Calu3 (cell line): ENCODE results near the gene PEX19. TPM values are rescaled to one million over a fixed set of nuclear protein-coding genes. Genes with fewer than 3 reads are reported as not detected.

Source experiments
- BruUV-seq: library from RNA; stranded (reverse); fragments of 400-500 nt; replicated peaks from 2 replicates; lab custom pipeline; 2021; lab: Mats Ljungman, UMichigan
- CTCF ChIA-PET: fragments of 300-600 bp; sonication (Branson Sonifier 250); formaldehyde crosslinking; loops from one replicate; lab custom pipeline; 2022; ENCODE audit warnings: antibody characterized with exemption; lab: Charles Lee
- DNase-seq: peaks from one replicate; pipeline ENCODE4 v3.0.0; 2022
- H3K27ac Mint-ChIP-seq: one replicate; pipeline ENCODE4 v1.8.0; 2022; ENCODE audit warnings: mixed read lengths; ENCODE audit not compliant: unreplicated experiment
- H3K27me3 Mint-ChIP-seq: one replicate; pipeline ENCODE4 v1.8.0; 2022; ENCODE audit warnings: mixed read lengths; ENCODE audit not compliant: unreplicated experiment
- H3K36me3 Mint-ChIP-seq: one replicate; pipeline ENCODE4 v1.8.0; 2022; ENCODE audit warnings: mild to moderate bottlenecking, moderate library complexity, mixed read lengths; ENCODE audit not compliant: insufficient read depth, unreplicated experiment
- H3K4me1 Mint-ChIP-seq: one replicate; pipeline ENCODE4 v1.8.0; 2022; ENCODE audit warnings: mild to moderate bottlenecking, low read depth, mixed read lengths; ENCODE audit not compliant: unreplicated experiment
- H3K4me3 Mint-ChIP-seq: one replicate; pipeline ENCODE4 v1.8.0; 2022; ENCODE audit warnings: mild to moderate bottlenecking, low read depth, moderate library complexity, mixed read lengths; ENCODE audit not compliant: unreplicated experiment
- H3K9me3 Mint-ChIP-seq: one replicate; pipeline ENCODE4 v1.8.0; 2022; ENCODE audit warnings: low read depth, mixed read lengths; ENCODE audit not compliant: unreplicated experiment
- CTCF ChIP-seq: fragments of 200-600 bp; IDR thresholded peaks from one replicate; pipeline ENCODE4 v1.8.0; 2022; ENCODE audit warnings: antibody characterized with exemption; ENCODE audit not compliant: unreplicated experiment
- intact Hi-C: fragments of 100-400 bp; cut with micrococcal nuclease; formaldehyde crosslinking; loops from one replicate; pipeline ENCODE4 v1.10.0; 2022; ENCODE audit not compliant: unreplicated experiment
- total RNA-seq: library from RNA; stranded (reverse); gene quantifications from 2 replicates; pipeline ENCODE4 v1.2.3, GENCODE V29; 2022

Gene PEX19
- total RNA-seq, 1 experiment from 2014 or later: 64.0 TPM

- H3K36me3 Mint-ChIP-seq: peaks cover 22% of the 10 kb centered on the region
- H3K4me3 Mint-ChIP-seq: no peak overlapping the region
- H3K27ac Mint-ChIP-seq: no peak overlapping the region
- H3K27me3 Mint-ChIP-seq: no peaks in the 10 kb centered on the region
- no peak for DNase-seq
- CTCF ChIA-PET: interaction anchor here (0.5 kb wide), 1 partner anchor 75 kb away, joined by 3 read pairs; no protein-coding TSS in a partner anchor
- no TSS peak for BruUV-seq
- intact Hi-C loops: no loop called here
- no peaks in the 10 kb centered on the region for H3K9me3 Mint-ChIP-seq
- no peak for TF ChIP-seq CTCF
- H3K4me1 Mint-ChIP-seq: no peaks in the 10 kb centered on the region
Measured at GRCh38 chr1:160227034-160227433, 57.9 kb downstream of the PEX19 start.

Other genes starting within 250 kb of the PEX19 start
- gene KCNJ10, start 215.0 kb downstream of the PEX19 start, total RNA-seq: not detected in 2 replicates
- gene KCNJ9, start 203.6 kb downstream of the PEX19 start, total RNA-seq: not detected in 2 replicates
- 31.6 and 33.9 TPM in 2 replicates for gene IGSF8, start 186.5 kb downstream of the PEX19 start, total RNA-seq
- gene ATP1A2, start 169.4 kb downstream of the PEX19 start, total RNA-seq: not detected in 2 replicates
- not detected in 2 replicates for gene ATP1A4, start 133.5 kb downstream of the PEX19 start, total RNA-seq
- not detected in 2 replicates for gene CASQ1, start 94.6 kb downstream of the PEX19 start, total RNA-seq
- 128 and 153 TPM in 2 replicates for gene PEA15, start 79.7 kb downstream of the PEX19 start, total RNA-seq
- 119 and 126 TPM in 2 replicates for gene DCAF8, start 22.6 kb downstream of the PEX19 start, total RNA-seq
- gene COPA, start 58.1 kb upstream of the PEX19 start, total RNA-seq: 195 and 208 TPM in 2 replicates
- gene NCSTN, start 58.2 kb upstream of the PEX19 start, total RNA-seq: 128 and 135 TPM in 2 replicates
- gene NHLH1, start 81.9 kb upstream of the PEX19 start, total RNA-seq: 1.4 and 1.6 TPM in 2 replicates
- gene VANGL2, start 115.4 kb upstream of the PEX19 start, total RNA-seq: 2.0 and 2.3 TPM in 2 replicates
- not detected in 2 replicates for gene SLAMF6, start 238.1 kb upstream of the PEX19 start, total RNA-seq